Esophagus mucosa (tissue), 1 donor: Measurements from ENCODE around the gene WDR18. TPM values are rescaled to one million over a fixed set of nuclear protein-coding genes. Genes with fewer than 3 reads are reported as not detected.

Experiments used
- ATAC-seq: fragments of 200-7000 bp; cut with Tn5 transposase; one replicate; pipeline ENCODE4 v1.9.1; 2020
- total RNA-seq: library from RNA; stranded (reverse); gene quantifications from one replicate; pipeline ENCODE4 v1.2.4, GENCODE V29; 2023
- donor health status: DM: yes; HTN: yes; CAD: no.

The WDR18 gene
- total RNA-seq, 1 donor from 2014 or later = 41.2 TPM

DNA sequence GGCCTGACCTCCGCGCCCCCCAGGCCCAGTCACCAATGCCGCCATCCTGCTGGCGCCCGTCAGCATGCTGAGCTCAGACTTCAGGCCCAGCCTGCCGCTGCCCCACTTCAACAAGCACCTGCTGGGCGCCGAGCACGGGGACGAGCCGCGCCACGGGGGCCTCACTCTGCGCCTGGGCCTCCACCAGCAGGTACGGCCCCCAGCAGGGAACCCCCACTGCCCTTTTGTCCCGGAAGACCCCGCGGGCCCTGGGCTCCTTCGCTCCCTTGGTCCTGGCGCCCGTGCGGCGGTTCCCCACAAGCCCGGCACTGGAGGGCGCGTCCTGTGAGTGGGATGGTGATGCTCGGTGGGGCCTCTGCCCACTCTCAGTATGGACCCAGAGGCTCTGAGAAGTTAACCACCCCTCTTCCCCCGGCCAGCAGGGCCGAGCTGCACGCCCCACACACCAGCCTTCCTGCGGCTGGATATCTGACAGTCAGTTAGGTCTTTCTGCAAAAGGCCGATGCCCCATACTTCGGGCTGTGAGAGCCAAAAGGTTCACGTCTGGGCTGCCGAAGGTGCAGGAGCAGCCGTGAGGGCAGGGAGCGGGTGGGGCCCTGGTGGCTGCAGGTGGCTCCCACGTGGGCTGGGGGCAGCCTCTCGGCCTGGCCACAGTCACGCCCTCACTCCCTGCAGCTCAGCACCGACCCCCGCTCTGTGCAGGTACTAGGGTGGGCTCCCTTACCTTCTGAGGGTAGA, 8.0 kb downstream of the WDR18 start:
- no peak for ATAC-seq

DNA sequence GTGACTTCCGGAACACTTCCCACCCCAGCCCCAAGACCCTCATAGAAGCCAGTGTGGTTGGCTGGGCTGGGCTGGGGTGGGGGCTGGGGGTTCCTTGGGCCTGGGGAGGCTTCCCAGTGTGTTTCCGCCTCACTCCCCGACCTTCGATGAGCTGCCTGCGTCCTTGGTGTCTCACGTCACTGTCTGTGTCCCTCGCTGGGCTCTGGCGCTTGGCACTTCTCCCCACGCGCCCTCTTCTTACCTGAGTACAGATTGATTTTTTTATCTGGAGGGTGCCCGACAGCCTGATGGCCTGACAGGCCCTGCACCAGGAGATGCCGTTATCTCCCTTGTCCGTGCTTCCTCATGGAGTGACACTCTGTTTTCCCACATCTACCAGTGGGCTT, 8.5 kb downstream of the WDR18 start:
- no peak for ATAC-seq

DNA sequence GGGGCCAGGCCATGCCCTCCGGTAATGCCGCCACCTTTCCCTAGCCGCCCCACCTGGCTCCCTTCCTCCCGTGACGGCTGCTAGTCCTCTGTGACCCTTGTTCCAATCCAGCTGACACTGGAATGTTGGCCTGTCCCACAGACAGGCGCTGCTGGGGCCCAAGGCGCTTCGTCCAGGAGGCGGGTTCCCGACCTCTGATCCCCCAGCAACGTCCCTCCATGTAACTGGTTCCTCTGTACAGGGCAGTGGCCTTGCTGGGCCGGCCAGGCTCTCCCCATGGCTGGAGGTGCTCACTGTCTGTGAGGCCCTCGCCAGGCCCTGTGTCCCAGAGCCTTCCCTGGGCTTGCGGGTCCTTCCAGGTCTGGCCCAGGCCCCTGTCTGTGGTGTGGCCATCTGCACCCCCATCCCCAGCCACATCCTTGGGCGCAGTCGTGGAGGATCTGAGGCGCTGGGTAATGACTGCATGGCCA, 9.3 kb downstream of the WDR18 start:
- ATAC-seq = no peak

DNA sequence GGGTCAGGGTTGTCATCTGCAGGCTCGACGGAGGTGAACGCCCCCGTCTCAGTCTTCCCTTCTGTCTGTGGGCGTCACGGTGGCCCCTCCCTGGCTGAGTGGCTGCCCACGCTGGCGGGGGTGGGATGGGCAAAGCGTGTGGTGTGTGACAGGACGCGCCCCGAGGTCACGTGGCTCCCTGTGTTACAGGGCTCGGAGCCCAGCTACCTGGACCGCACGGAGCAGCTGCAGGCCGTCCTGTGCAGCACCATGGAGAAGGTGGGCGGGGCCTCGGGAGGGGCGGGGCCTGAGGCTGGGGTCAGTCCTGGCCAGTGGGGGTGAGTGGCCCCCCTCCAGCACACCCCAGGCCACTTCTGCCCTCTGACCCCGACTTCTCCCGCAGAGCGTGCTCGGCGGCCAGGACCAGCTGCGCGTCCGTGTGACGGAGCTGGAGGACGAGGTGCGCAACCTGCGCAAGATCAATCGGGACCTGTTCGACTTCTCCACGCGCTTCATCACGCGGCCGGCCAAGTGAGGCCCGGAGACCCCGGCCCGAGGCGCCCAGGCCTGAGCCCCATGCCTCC, 9.8 kb downstream of the WDR18 start:
- ATAC-seq = no peak

DNA sequence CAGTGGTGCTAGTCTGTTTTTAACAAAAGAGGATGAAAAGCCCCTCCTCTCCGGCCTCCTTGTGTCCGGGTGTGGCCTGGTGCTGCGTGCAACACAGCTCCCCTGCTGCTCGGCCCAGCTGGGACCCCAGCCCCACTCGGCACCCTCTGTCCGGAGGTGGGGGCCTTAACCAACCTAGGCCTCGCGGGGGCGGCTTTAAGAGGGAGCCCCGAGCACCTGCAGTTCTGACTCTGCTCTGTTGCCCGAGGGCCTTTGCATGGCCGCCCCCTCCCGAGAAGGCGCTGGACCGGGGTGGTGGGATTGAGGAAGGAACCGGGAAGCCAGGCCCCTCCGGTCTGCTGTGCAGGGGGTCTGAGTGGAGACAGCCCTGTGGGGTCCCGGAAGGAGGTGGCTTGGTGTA, 10.4 kb downstream of the WDR18 start:
- no peak for ATAC-seq

DNA sequence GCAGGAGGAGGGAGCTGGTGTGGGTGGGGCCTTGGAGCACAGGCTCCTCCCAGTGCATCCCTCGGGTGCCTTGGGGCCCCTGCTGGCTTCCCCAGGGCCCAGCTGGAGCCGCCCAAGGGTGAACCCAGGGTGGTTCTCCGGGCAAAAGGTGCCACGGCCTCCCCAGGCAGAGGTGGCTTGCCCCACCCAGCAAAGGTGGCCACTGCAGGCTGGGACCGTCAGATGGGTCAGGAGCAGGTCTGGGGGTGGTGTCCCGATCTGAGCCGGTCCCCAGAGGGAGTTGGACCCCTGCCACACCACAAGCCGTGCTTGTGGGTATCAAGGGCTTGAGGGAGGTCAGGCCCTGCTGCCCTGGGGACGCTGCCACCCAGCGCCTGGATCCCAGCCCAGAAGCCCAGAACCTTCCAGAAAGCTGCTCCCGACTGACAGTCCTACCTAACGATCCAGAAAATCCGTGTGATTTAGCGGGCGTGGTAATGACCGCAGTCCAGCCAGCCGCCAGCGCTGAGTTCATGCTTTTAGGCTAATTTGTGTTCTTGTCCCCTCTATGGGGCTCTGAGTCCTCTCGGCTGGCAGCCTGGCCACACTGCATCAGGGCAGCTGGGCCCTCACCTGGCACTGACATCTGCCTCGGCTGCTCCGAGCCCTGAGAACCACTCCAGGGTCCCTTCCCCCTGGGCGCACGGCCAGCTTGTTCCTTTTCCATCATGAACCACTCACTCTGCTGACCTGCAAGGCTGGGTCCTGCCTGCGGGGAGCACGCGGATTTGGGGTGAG, 11.1 kb downstream of the WDR18 start:
- ATAC-seq = no peak

DNA sequence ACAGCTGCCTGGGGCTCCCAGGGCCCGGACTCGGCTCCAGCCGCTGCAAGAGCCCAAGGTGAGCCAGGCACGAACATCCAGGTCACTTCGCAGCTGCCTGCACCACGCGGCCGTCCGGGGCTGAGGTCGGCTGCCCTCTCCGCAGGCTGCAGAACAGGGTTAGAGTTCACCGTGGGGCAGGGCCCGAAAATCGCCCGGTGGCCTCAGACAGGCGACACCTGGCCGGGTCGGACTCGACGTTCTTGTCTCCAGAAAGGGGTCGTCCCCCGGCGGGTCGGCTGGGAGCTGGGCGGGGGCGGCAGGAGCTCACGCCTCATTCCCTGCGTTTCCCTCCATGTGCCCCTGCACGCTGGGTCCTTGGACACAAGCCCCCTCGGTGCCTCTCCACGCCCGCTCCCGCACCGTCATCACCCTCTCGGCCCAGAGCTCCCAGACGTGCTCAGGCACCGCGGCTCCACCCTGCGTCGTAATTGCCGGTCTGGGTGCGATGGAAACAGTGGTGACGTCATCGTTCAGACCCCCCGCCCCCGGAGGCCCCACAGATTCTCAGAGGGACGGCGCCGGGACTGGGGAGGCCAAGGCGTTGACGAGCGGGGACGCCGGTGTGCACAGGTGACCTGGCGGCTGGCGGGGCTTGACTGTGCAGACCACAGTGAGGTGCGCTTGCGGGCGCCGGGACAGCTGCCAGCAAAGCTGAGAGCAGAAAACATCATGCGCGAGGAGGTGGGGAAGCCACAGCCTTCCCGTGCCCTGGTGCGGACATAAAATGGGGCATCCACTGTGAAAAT, 12.1 kb downstream of the WDR18 start:
- ATAC-seq = peak; percentile 49

DNA sequence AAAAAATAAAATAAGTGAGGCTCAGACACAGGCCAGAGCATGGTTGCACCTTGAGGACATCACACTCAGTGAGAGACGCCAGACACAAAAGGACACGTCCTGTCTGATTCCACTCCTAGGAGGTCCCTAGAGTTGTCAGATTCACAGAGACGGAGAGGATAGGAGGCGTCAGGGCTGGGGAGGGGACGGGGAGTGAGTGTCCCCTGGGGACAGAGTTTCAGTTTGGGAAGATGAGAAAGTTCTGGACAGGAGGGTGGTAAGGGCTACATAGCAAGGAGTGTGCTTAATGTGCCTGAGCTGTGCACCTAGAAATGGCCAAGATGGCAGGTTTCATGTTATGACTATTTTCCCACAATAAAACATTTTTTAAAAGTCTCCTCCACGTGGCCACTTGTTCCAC, 13.9 kb downstream of the WDR18 start:
- no peak for ATAC-seq

DNA sequence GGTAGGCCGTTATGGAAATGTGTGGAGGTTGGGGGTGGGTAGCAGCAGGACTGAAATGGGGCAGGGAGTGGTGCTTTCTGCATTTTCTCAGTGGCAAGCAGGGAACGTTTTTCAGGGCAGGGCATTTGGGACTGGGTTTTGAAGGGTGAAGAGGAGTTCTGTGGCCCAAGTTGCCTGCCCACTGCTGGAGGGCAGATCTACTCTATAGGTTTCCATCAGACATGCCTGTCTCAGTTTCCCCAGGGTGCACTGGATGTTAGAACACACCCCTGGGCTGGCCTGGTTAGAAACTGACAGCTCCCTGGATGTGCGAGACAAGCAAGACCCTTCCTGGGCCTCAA, 15.2 kb downstream of the WDR18 start:
- ATAC-seq = no peak

DNA sequence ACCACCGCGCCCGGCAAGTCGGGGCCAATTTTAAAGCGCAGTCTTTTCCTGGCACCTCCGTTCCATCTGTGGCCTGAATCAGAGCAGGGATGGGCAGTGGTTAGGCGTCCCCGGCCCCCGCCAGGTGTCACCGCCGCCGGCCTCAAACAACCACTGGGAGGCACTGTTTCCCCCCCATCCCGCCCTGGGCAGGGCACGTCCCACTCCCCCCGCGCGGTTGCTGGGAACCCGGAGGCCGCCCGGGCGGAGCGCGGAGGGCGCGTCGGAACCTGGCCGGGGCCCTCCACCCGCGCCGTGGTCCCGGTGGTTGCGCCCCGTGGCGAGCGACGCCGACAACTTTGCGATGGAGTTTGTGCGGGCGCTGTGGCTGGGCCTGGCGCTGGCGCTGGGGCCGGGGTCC, 15.9 kb downstream of the WDR18 start, which contains the start of gene GRIN3B:
Gene GRIN3B, plus strand, starts transcription at position 325 of the 400 bp plus-strand sequence. Its CDS starts 19 bp downstream, at position 344.
- ATAC-seq = peak; percentile 42

DNA sequence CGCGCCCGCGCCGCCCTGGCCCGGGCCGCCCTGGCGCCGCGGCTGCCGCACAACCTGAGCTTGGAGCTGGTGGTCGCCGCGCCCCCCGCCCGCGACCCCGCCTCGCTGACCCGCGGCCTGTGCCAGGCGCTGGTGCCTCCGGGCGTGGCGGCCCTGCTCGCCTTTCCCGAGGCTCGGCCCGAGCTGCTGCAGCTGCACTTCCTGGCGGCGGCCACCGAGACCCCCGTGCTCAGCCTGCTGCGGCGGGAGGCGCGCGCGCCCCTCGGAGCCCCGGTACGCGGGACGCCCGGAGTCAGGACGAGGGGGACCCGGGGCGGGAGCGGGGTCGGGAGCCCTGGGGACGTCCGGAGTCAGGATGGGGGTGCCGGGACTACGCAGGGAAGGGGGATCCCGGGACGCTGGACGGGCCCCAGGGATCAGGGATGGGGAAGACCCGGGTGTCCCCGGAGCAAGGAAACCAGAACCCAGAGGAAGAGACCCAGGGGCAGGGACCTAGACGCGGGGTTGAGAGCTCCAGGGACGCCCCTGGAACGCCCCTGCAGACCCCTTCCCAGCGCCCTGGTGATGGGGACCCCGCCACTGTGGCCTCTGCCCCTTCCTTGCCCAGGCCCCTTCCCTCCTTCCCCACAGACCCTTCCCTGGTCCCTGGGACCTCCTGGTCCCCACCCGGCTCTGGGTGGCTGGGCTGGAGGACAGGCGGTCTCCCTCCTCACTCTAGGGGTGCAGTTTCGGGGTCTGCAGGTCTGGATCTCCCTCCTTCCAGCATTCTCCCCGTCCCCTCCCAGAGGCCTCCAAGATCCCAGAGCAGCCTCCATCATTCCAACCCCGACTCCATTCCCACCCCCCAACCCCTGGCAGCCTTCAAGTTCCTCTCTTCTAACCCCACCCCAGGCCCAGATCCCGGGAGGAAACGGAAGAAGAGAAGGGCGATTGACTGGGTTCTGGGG, 16.7 kb downstream of the WDR18 start:
- ATAC-seq = no peak

DNA sequence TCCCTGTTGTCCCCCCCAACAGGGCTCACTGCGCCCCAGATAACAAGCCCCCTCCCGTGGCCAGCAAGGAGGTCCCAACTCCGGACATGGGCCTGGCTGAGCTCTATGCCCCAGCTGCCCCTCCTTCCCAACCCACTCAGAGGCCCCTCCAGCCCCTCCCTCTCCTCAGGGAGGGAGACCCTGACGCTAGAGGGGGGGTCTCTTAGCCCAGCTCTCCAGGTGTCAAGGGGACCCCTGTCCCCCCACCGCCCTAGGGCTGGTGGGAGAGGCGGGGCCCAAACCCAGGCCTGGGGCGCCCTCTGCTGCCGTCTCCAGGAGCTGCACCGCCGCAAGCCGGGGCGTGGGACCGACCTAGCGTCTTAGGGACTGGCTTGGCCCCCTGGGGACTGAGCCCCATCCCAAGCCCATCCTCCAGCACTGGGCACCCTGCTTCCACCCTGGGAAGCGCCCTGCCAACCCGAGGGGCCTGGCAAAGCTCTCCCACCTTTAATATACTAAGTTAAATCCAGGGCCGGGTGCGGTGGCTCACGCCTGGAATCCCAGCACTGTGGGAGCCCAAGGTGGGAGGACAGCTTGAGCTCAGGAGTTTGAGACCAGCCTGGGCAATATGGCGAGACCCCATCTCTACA, 17.5 kb downstream of the WDR18 start:
- ATAC-seq = peak; percentile 51

DNA sequence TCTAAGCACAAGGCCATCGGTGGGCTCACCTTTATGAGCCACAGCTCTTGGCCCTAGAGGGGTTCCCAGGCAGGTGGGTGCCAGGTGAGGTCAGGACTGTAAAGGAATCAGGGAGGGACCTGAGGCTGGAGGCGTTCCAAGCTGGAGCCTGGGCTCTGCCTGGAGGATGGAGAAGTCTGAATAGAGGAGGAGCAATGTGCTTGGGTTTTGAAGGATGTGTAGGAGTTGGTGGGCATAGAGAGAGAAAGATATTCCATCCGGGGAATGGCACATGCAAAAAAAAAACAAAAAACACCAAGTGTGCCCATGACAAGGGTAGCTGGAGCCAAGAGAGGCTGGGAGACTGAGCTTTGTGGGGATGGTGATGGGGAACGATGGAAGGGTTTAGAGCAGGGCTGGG, 18.5 kb downstream of the WDR18 start:
- ATAC-seq = no peak

DNA sequence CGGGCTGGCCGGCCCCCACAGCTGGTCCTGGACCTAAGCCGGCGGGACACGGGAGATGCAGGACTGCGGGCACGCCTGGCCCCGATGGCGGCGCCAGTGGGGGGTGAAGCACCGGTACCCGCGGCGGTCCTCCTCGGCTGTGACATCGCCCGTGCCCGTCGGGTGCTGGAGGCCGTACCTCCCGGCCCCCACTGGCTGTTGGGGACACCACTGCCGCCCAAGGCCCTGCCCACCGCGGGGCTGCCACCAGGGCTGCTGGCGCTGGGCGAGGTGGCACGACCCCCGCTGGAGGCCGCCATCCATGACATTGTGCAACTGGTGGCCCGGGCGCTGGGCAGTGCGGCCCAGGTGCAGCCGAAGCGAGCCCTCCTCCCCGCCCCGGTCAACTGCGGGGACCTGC, 19.1 kb downstream of the WDR18 start:
- no peak for ATAC-seq

DNA sequence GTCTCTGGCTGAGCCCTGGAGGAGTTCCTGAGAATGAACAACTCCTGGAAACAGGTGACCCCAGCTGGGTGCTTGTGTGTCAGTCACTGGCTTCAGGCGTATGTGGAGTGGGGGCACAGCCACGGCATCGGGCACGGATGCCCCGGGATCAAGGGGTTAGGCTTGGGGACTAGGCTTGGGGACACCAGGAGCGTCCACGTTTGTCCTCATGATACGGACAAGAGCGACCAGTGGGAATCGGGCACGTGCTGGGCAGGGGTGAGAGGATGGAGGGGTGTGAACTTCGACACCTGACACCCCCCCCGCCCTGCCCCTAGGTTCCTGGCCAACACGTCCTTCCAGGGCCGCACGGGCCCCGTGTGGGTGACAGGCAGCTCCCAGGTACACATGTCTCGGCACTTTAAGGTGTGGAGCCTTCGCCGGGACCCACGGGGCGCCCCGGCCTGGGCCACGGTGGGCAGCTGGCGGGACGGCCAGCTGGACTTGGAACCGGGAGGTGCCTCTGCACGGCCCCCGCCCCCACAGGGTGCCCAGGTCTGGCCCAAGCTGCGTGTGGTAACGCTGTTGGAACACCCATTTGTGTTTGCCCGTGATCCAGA, 20.2 kb downstream of the WDR18 start:
- ATAC-seq = no peak

DNA sequence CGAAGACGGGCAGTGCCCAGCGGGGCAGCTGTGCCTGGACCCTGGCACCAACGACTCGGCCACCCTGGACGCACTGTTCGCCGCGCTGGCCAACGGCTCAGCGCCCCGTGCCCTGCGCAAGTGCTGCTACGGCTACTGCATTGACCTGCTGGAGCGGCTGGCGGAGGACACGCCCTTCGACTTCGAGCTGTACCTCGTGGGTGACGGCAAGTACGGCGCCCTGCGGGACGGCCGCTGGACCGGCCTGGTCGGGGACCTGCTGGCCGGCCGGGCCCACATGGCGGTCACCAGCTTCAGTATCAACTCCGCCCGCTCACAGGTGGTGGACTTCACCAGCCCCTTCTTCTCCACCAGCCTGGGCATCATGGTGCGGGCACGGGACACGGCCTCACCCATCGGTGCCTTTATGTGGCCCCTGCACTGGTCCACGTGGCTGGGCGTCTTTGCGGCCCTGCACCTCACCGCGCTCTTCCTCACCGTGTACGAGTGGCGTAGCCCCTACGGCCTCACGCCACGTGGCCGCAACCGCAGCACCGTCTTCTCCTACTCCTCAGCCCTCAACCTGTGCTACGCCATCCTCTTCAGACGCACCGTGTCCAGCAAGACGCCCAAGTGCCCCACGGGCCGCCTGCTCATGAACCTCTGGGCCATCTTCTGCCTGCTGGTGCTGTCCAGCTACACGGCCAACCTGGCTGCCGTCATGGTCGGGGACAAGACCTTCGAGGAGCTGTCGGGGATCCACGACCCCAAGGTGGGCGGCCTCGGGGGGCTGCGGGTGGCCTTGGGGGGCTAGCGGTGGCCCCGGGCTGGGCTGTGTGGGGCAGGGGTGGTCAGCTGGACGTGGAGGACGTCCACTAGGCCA, 20.9 kb downstream of the WDR18 start:
- no peak for ATAC-seq

DNA sequence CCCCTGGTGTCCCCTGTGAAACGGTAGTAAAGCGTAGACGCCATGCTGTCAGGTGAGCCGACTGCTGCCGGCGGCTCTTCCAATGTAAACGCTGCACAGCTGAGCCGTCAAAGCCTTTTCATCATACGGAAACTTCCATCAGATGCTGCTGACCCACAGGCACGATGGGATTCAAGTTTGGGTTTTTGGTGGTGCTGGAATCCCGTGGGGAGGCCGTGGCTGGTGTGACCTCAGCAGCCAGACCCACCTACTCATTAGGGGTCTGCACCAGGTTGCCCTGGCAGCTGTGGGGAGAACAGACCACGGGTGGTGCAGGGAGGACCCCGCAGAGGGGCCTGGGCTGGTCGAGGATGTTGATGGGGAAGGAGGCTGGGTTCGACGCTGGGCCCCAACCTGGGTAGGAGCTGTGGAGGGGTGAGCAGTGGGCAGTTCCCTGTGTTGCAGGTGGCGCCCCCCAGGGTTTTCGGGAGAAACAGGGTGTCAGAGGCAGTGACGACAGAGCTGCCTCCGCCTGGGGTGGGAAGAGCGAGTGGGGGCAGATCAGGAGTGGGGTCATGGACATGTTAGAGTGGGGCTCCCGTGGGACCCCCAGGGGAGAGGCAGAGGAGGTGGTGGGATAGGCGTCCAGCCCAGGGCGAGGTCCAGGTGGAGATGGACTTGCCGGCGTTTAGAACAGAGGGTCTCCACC, 22.7 kb downstream of the WDR18 start:
- no peak for ATAC-seq

DNA sequence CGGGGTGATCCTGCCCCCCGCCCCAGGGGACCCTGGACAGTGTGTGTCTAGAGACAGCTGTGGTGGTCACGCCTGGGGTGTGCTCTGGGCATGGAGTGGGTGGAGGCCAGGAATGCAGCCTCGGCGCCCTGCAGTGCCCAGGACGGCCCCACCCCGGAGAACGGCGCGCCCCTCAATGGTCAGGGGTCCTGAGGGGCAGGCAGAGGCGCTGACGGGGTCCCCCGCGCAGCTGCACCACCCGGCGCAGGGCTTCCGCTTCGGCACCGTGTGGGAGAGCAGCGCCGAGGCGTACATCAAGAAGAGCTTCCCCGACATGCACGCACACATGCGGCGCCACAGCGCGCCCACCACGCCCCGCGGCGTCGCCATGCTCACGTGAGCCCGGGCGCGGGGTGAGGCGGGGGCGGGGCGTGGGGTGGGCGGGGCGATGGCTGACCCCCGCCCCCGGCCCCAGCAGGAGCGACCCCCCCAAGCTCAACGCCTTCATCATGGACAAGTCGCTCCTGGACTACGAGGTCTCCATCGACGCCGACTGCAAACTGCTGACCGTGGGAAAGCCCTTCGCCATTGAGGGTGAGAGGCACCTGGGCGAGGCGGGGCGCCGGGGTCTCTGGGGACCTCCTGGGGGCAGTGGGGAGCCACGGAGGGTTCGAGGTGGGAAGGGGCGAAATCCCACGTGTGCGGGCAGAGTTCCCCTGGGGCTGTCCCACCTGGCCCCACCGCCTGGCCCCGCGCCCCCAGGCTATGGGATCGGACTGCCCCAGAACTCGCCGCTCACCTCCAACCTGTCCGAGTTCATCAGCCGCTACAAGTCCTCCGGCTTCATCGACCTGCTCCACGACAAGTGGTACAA, 23.5 kb downstream of the WDR18 start:
- ATAC-seq = no peak
